ENCODE data around the gene SFRP4. TPM values are rescaled to one million over a fixed set of nuclear protein-coding genes. Genes with fewer than 3 reads are reported as not detected.

Gene SFRP4
- total and polyA plus RNA-seq, 10 donors, result 0.91 to 100 (median 10.1) TPM

DNA sequence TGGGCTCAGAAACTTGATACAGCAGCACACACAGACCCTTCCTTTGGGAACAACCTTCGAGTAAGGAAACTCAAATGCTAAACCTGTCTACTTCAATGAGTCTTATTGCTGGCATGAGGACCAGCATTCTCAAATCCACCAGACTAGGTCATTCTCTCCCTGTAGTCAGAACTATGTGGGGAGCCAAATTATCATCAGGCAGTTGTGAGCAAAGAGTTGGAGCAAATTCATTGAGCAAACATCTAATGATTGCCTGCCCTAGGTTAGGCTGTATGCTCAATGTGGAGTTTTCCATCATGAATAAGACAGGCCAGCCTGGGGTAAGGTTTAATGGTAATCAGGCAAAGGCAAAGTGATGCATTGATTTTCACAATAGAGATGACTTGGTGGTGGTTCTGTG, 7.4 kb upstream of the SFRP4 start:
- no peak for DNase-seq
- WGBS, 5 donors, result 73 to 89% (median 77%) methylated on average over 1 of the region's 1 CpG
- no peak overlapping the region for H3K27ac ChIP-seq
- H3K4me3 ChIP-seq, result no peak overlapping the region
- H3K36me3 ChIP-seq, result no peaks in the 10 kb centered on the region
- H3K27me3 ChIP-seq (replicated peaks in 1 of 7), result peaks cover 0 to 45% (median 9%) of the 10 kb centered on the region in 7 donors
- intact Hi-C loops (cut with DNase I; ENCODE audit: low total_unique reads), result no loop called here
- TF ChIP-seq, protein P1, sequence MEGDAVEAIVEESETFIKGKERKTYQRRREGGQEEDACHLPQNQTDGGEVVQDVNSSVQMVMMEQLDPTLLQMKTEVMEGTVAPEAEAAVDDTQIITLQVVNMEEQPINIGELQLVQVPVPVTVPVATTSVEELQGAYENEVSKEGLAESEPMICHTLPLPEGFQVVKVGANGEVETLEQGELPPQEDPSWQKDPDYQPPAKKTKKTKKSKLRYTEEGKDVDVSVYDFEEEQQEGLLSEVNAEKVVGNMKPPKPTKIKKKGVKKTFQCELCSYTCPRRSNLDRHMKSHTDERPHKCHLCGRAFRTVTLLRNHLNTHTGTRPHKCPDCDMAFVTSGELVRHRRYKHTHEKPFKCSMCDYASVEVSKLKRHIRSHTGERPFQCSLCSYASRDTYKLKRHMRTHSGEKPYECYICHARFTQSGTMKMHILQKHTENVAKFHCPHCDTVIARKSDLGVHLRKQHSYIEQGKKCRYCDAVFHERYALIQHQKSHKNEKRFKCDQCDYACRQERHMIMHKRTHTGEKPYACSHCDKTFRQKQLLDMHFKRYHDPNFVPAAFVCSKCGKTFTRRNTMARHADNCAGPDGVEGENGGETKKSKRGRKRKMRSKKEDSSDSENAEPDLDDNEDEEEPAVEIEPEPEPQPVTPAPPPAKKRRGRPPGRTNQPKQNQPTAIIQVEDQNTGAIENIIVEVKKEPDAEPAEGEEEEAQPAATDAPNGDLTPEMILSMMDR (IDR thresholded peaks at IDR 0.05 in 8 of 11, conservative IDR thresholded peaks at IDR 0.05 in 3 of 11), result no peak
- no peak for TF ChIP-seq POLR2AphosphoS5 (IDR thresholded peaks at IDR 0.05)
- no peak for TF ChIP-seq POLR2A (IDR thresholded peaks at IDR 0.05)
- H3K9me3 ChIP-seq, result peaks cover 7 to 28% (median 15%) of the 10 kb centered on the region in 8 donors
- H3K4me1 ChIP-seq, result peaks cover 0 to 21% (median 19%) of the 10 kb centered on the region in 6 donors

DNA sequence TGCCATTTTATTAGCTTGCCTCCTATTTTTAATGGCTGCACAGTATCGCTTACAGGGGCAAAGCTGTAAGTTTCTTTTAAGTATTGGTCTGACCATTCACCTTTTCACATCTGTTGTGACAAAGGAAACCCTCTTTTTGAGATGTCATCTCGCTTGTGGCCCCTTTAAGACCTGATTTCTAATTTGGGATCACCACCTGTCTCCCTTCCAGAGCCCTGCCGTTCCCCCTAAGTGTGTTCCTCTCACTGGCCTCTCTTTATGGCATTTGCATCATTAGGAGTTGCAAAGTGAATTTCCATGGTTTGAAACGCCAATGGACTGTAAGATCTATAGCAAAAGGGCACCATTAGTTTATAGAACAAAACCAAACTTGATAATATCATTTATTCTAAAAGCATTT, 5.3 kb upstream of the SFRP4 start:
- WGBS, 5 donors, result 57 to 65% (median 61%) methylated on average over 4 of the region's 4 CpGs
- TF ChIP-seq POLR2AphosphoS5 (IDR thresholded peaks at IDR 0.05) (no peak), POLR2A (IDR thresholded peaks at IDR 0.05) (no peak)
- TF ChIP-seq, protein P1 (IDR thresholded peaks at IDR 0.05 in 8 of 11, conservative IDR thresholded peaks at IDR 0.05 in 3 of 11), result no peak
- intact Hi-C loops (cut with DNase I; ENCODE audit: low total_unique reads), result no loop called here
- DNase-seq, result no peak
- H3K9me3 ChIP-seq, result peaks cover 7 to 28% (median 15%) of the 10 kb centered on the region in 8 donors
- no peaks in the 10 kb centered on the region for H3K36me3 ChIP-seq
- H3K27ac ChIP-seq, result peak overlapping the region in 3 of 8 donors; percentile 81 to 86 (median 82)
- peak overlapping the region in 6 of 8 donors; percentile 47 to 85 (median 59) for H3K4me3 ChIP-seq
- H3K27me3 ChIP-seq (replicated peaks in 1 of 7), result peaks cover 0 to 64% (median 12%) of the 10 kb centered on the region in 7 donors
- H3K4me1 ChIP-seq, result peaks cover 1 to 29% (median 27%) of the 10 kb centered on the region in 6 donors

DNA sequence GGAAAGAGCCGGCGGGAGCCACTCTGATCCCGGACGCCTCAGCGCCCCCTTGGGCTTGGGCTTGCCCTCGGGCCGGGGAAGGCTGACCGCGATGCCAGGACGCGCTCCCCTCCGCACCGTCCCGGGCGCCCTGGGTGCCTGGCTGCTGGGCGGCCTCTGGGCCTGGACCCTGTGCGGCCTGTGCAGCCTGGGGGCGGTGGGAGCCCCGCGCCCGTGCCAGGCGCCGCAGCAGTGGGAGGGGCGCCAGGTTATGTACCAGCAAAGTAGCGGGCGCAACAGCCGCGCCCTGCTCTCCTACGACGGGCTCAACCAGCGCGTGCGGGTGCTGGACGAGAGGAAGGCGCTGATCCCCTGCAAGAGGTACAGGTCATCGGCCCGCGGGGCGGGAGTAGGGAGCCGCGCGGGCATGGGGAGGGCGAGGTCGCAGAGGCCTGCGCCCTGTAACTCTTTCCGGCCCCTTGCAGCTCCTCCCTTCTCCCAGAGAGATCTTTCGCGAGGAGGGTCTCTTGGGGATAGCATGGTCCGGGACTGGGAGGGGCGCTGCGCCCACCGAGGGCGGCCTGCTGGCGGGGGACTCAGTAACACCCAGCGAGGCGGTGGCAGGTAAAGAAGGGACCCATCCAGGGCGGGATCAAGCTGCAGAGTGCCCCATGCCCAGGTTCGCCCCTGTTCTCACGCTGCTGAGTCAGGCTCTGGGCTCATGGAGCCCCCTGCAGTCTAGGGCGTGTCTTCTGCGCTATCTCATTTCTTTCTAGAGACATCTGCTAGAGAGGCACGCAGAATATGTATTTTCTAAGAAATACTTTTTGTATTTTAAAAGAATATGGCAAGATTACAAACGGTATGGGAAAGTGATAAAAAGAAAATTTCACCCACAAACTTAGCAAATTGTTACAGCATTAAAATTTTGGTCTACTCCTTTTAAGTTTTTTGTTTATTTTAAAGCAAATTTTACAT, 4.5 kb upstream of the SFRP4 start:
- 0 to 2% (median 1%) methylated on average over 27 to 63 of the region's 63 CpGs for WGBS, 5 donors
- H3K36me3 ChIP-seq, result no peaks in the 10 kb centered on the region
- TF ChIP-seq POLR2AphosphoS5 (IDR thresholded peaks at IDR 0.05) (peak in 1 of 3 donors; percentile 12), POLR2A (IDR thresholded peaks at IDR 0.05) (no peak)
- TF ChIP-seq, protein P1 (IDR thresholded peaks at IDR 0.05 in 8 of 11, conservative IDR thresholded peaks at IDR 0.05 in 3 of 11), result peak in 1 of 11 experiments; percentile 10
- peaks cover 7 to 22% (median 13%) of the 10 kb centered on the region in 8 donors for H3K9me3 ChIP-seq
- peak; percentile 77 for DNase-seq
- peaks cover 9 to 37% (median 34%) of the 10 kb centered on the region in 6 donors for H3K4me1 ChIP-seq
- H3K4me3 ChIP-seq, result peak overlapping the region; percentile 47 to 85 (median 58)
- H3K27ac ChIP-seq, result peak overlapping the region; percentile 63 to 86 (median 82)
- H3K27me3 ChIP-seq (replicated peaks in 1 of 7), result peaks cover 0 to 71% (median 20%) of the 10 kb centered on the region in 7 donors
- intact Hi-C loops (cut with DNase I; ENCODE audit: low total_unique reads), result no loop called here

Data from spleen (tissue), 11 donors.